Lung (tissue), 12 donors: Measurements from ENCODE around the gene THRB. TPM values are rescaled to one million over a fixed set of nuclear protein-coding genes. Genes with fewer than 3 reads are reported as not detected.

ENCODE experiments used
- ATAC-seq: fragments of 200-7000 bp; cut with Tn5 transposase; one replicate; pipeline ENCODE4 v1.9.1; 2020; ENCODE audit warnings: moderate number of reproducible peaks; ENCODE audit not compliant: insufficient read depth, low FRiP score
- DNase-seq, 3 donors: peaks; one replicate each; pipeline ENCODE4 v3.0.0-alpha.2; 2013 to 2017
- H3K27ac ChIP-seq, 2 donors: one replicate each; pipeline ENCODE4 v1.5.1; 2013; ENCODE audit warnings: mild to moderate bottlenecking in 2 of 2, moderate library complexity in 2 of 2, control low read depth in 1 of 2, inconsistent platforms in 1 of 2, low read depth in 1 of 2, low read length in 1 of 2
- H3K27me3 ChIP-seq, 3 donors: one replicate each; pipeline ENCODE4 v1.5.1; 2013; ENCODE audit warnings: low read length in 2 of 3; ENCODE audit not compliant: control insufficient read depth in 3 of 3, insufficient read depth in 3 of 3
- H3K36me3 ChIP-seq, 4 donors: one replicate each; pipeline ENCODE4 v1.5.1; 2013; ENCODE audit warnings: low read length in 4 of 4, mild to moderate bottlenecking in 1 of 4, moderate library complexity in 1 of 4; ENCODE audit not compliant: control insufficient read depth in 4 of 4, insufficient read depth in 4 of 4
- H3K4me1 ChIP-seq, 5 donors: one replicate each; pipeline ENCODE4 v1.5.1; 2013; ENCODE audit warnings: low read length in 5 of 5, mild to moderate bottlenecking in 2 of 5, moderate library complexity in 1 of 5; ENCODE audit not compliant: control insufficient read depth in 5 of 5, insufficient read depth in 5 of 5
- H3K4me3 ChIP-seq: one replicate; pipeline ENCODE4 v1.5.1; 2013; ENCODE audit warnings: mild to moderate bottlenecking, control low read depth, moderate library complexity
- H3K9ac ChIP-seq, 2 donors: one replicate each; pipeline ENCODE4 v1.5.1; 2013; ENCODE audit warnings: low read length in 2 of 2, control low read depth in 1 of 2; ENCODE audit not compliant: insufficient read depth in 1 of 2
- H3K9me3 ChIP-seq, 4 donors: one replicate each; pipeline ENCODE4 v1.5.1; 2013; ENCODE audit warnings: low read length in 3 of 4, mild to moderate bottlenecking in 1 of 4, moderate library complexity in 1 of 4; ENCODE audit not compliant: control insufficient read depth in 4 of 4, insufficient read depth in 3 of 4
- CTCF ChIP-seq: IDR thresholded peaks from 2 replicates; pipeline ENCODE4 v1.5.1; 2012; ENCODE audit warnings: mild to moderate bottlenecking; ENCODE audit errors: control extremely low read depth, extremely low read depth
- WGBS, 2 donors: extraction: QIAGEN DNeasy Blood & Tissue Kit; methylation state at CpG; one replicate each; pipeline ENCODE4 v1.1.7; 2013; 5-methylcytosine and 5-hydroxymethylcytosine counted together
- polyA plus RNA-seq, 2 donors: library from polyadenylated mRNA; stranded (reverse); fragments of 200-250 nt; gene quantifications; one replicate each; pipeline ENCODE4 v1.2.1, GENCODE V29; 2013
- total RNA-seq, 2 donors: library from RNA; depleted of rRNA in 1 of 2; stranded (reverse); fragments of >200 nt in 1 of 2; gene quantifications; one replicate each; pipeline ENCODE4 v1.2.1, GENCODE V29; 2014 to 2021
- donor health status: control.
- donor health status: control.
- donor health status: Bipolar disorder and iron deficiency.
- donor health status: healthy.
- donor health status: DM: yes; HTN: yes; CAD: no.

THRB gene
- total and polyA plus RNA-seq, 4 donors: 2.1 to 23.5 (median 6.1) TPM

- no peak overlapping the region for H3K4me3 ChIP-seq
- no peak overlapping the region for H3K9ac ChIP-seq
- ATAC-seq: no peak
- no peak for TF ChIP-seq CTCF
- H3K27me3 ChIP-seq: no peaks in the 10 kb centered on the region
- no peak overlapping the region for H3K27ac ChIP-seq
- DNase-seq: no peak
- 82 to 89% methylated on average over 4 of the region's 4 CpGs for WGBS, 2 donors
- H3K4me1 ChIP-seq: peaks cover 0 to 3% (median 0%) of the 10 kb centered on the region in 5 donors
- H3K36me3 ChIP-seq: no peaks in the 10 kb centered on the region
- no peaks in the 10 kb centered on the region for H3K9me3 ChIP-seq
These were observed 313.4 kb downstream of the THRB start for GRCh38 chr3:24181256-24181655.

GRCh38 chr3:24180616-24181015 lies 314.0 kb downstream of the THRB start:
- ATAC-seq (no peak), DNase-seq (no peak)
- Histone ChIP-seq H3K36me3 (no peaks in the 10 kb centered on the region), H3K4me1 (peaks cover 0 to 1% (median 0%) of the 10 kb centered on the region in 5 donors), H3K9ac (no peak overlapping the region), H3K27ac (no peak overlapping the region), H3K4me3 (no peak overlapping the region), H3K27me3 (no peaks in the 10 kb centered on the region), H3K9me3 (no peaks in the 10 kb centered on the region)
- TF ChIP-seq CTCF: no peak
- WGBS, 2 donors: 91 to 98% methylated on average over 3 of the region's 3 CpGs

- Histone ChIP-seq H3K27me3 (no peaks in the 10 kb centered on the region), H3K36me3 (no peaks in the 10 kb centered on the region), H3K27ac (no peak overlapping the region), H3K9me3 (no peaks in the 10 kb centered on the region), H3K4me1 (peaks cover 0 to 10% (median 0%) of the 10 kb centered on the region in 5 donors), H3K9ac (no peak overlapping the region), H3K4me3 (no peak overlapping the region)
- WGBS, 2 donors: 85 to 89% methylated on average over 5 of the region's 5 CpGs
- no peak for DNase-seq
- no peak for TF ChIP-seq CTCF
- no peak for ATAC-seq
These were observed 317.4 kb downstream of the THRB start for GRCh38 chr3:24177201-24177600.

- H3K27ac ChIP-seq: no peak overlapping the region
- no peaks in the 10 kb centered on the region for H3K9me3 ChIP-seq
- no peak for TF ChIP-seq CTCF
- no peaks in the 10 kb centered on the region for H3K36me3 ChIP-seq
- no peaks in the 10 kb centered on the region for H3K27me3 ChIP-seq
- peaks cover 0 to 13% (median 0%) of the 10 kb centered on the region in 5 donors for H3K4me1 ChIP-seq
- H3K4me3 ChIP-seq: no peak overlapping the region
- H3K9ac ChIP-seq: no peak overlapping the region
- no peak for ATAC-seq
- no peak for DNase-seq
- WGBS, 2 donors: 95 to 97% methylated on average over 2 of the region's 2 CpGs
These were observed 320.0 kb downstream of the THRB start for GRCh38 chr3:24174614-24175013.
